ENCODE measurements around the gene RTL1.

GRCh38 chr14:100914597-100915021, 11.1 kb upstream of the RTL1 start:
- TF ChIP-seq RAD21 (IDR thresholded peaks at IDR 0.05; ENCODE audit: low read length) (no peak), ZBTB33 (IDR thresholded peaks at IDR 0.05; ENCODE audit: borderline replicate concordance, low read depth) (no peak), POLR2AphosphoS5 (IDR thresholded peaks at IDR 0.05; ENCODE audit: low read depth, low read length) (no peak), CTCF (IDR thresholded peaks at IDR 0.05) (no peak), FOXM1 (IDR thresholded peaks at IDR 0.05; ENCODE audit: low read depth) (no peak), FOSL2 (IDR thresholded peaks at IDR 0.05; ENCODE audit: borderline replicate concordance, low read depth) (no peak), RFX5 (IDR thresholded peaks at IDR 0.05; ENCODE audit: low read length) (no peak), REST (IDR thresholded peaks at IDR 0.05; ENCODE audit: low read depth, low read length) (no peak), NFIC (IDR thresholded peaks at IDR 0.05; ENCODE audit: borderline replicate concordance) (no peak), GABPA (IDR thresholded peaks at IDR 0.05; ENCODE audit: low read depth) (no peak), TAF1 (IDR thresholded peaks at IDR 0.05; ENCODE audit: borderline replicate concordance, low read depth, low read length) (no peak), RCOR1 (IDR thresholded peaks at IDR 0.05; ENCODE audit: low read length) (no peak)
